A673 (cell line): ENCODE measurements around the gene TNFAIP8L1. TPM values are rescaled to one million over a fixed set of nuclear protein-coding genes. Genes with fewer than 3 reads are reported as not detected.

Source experiments
- BruUV-seq: library from RNA; stranded (reverse); fragments of 400-500 nt; replicated peaks from 2 replicates; lab custom pipeline; 2021; lab: Mats Ljungman, UMichigan
- CTCF ChIA-PET: fragments of 300-600 bp; sonication (Branson Sonifier 250); formaldehyde crosslinking; loops from one replicate; lab custom pipeline; 2022; ENCODE audit warnings: antibody characterized with exemption; lab: Charles Lee
- POLR2A ChIA-PET: fragments of 300-600 bp; sonication (Branson Sonifier 250); formaldehyde crosslinking; loops from one replicate; lab custom pipeline; 2022; ENCODE audit warnings: antibody characterized with exemption; ENCODE audit not compliant: low non-redundant PET; lab: Charles Lee
- DNase-seq: peaks from one replicate; pipeline ENCODE4 v3.0.0-alpha.2; 2015; ENCODE audit warnings: low spot score
- H3K27ac ChIP-seq: fragments of 200-600 bp; sonication (generic); 2 replicates; pipeline ENCODE4 v1.5.1; 2016; ENCODE audit warnings: mixed run types, low read depth, mild to moderate bottlenecking, mixed read lengths, antibody characterized with exemption, low read length; ENCODE audit not compliant: poor library complexity, severe bottlenecking
- H3K27me3 ChIP-seq: fragments of 200-600 bp; sonication (generic); replicated peaks from 2 replicates; pipeline ENCODE4 v1.6.1; 2017; ENCODE audit warnings: mixed run types, low read depth, mild to moderate bottlenecking, mixed read lengths, antibody characterized with exemption, low read length; ENCODE audit not compliant: insufficient read depth, poor library complexity
- H3K36me3 ChIP-seq: fragments of 200-600 bp; sonication (generic); 2 replicates; pipeline ENCODE4 v1.6.1; 2016; ENCODE audit warnings: mixed run types, mild to moderate bottlenecking, mixed read lengths, antibody characterized with exemption, low read length; ENCODE audit not compliant: insufficient read depth, poor library complexity, severe bottlenecking
- H3K4me1 ChIP-seq: fragments of 200-600 bp; sonication (generic); 2 replicates; pipeline ENCODE4 v1.6.1; 2017; ENCODE audit warnings: mixed run types, mild to moderate bottlenecking, mixed read lengths, antibody characterized with exemption, low read length; ENCODE audit not compliant: insufficient read depth, poor library complexity, severe bottlenecking
- H3K4me3 ChIP-seq: fragments of 200-600 bp; sonication (generic); 2 replicates; pipeline ENCODE4 v1.5.1; 2016; ENCODE audit warnings: low read depth, mixed run types, mild to moderate bottlenecking, mixed read lengths, low read length; ENCODE audit not compliant: poor library complexity, severe bottlenecking
- H3K9me3 ChIP-seq: fragments of 200-600 bp; sonication (generic); 2 replicates; pipeline ENCODE4 v1.6.1; 2016; ENCODE audit warnings: mixed run types, low read depth, mild to moderate bottlenecking, mixed read lengths, antibody characterized with exemption, low read length; ENCODE audit not compliant: poor library complexity, severe bottlenecking
- EZH2 ChIP-seq: fragments of 200-600 bp; sonication (generic); IDR thresholded peaks from 2 replicates; pipeline ENCODE4 v1.6.1; 2017; ENCODE audit warnings: borderline replicate concordance, low read depth, mild to moderate bottlenecking, mixed read lengths, antibody characterized with exemption, low read length; ENCODE audit not compliant: poor library complexity, severe bottlenecking
- intact Hi-C: fragments of 100-400 bp; cut with micrococcal nuclease; formaldehyde crosslinking; loops from one replicate; pipeline ENCODE4 v1.10.0; 2022; ENCODE audit not compliant: unreplicated experiment
- total RNA-seq: library from RNA; stranded (reverse); gene quantifications from 2 replicates; pipeline ENCODE4 v1.2.3, GENCODE V29; 2021
- TF ChIP-seq, protein P1 (sequence below): fragments of 300-800, 200-600 bp; sonication (generic); conservative IDR thresholded peaks from 2 replicates; pipeline ENCODE4 v1.5.1; 2017; ENCODE audit warnings: low read depth, mild to moderate bottlenecking, antibody characterized with exemption, low read length, moderate library complexity, mixed read lengths

Gene TNFAIP8L1
- total RNA-seq, 1 experiment from 2014 or later: 24.7 TPM

DNA sequence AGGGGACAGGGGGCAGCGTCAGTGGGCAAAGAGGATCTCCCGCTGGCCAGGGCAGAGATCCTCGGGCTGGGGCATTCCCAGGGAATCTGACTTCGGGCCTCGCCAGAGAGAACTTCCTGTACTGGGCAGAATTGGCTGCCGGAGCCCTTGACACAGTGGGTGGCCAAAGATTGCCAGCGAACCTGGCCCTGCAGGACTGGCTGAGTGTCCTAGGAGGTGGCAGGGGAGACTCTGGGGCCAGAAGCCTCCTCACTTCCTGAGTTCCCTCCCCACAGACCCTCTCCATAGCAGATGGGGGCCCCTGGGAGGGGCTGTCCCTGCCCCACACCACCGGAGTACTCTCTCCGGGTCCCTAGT lies 65.0 kb downstream of the TNFAIP8L1 start:
- intact Hi-C loops: no loop called here
- TF ChIP-seq, protein P1, sequence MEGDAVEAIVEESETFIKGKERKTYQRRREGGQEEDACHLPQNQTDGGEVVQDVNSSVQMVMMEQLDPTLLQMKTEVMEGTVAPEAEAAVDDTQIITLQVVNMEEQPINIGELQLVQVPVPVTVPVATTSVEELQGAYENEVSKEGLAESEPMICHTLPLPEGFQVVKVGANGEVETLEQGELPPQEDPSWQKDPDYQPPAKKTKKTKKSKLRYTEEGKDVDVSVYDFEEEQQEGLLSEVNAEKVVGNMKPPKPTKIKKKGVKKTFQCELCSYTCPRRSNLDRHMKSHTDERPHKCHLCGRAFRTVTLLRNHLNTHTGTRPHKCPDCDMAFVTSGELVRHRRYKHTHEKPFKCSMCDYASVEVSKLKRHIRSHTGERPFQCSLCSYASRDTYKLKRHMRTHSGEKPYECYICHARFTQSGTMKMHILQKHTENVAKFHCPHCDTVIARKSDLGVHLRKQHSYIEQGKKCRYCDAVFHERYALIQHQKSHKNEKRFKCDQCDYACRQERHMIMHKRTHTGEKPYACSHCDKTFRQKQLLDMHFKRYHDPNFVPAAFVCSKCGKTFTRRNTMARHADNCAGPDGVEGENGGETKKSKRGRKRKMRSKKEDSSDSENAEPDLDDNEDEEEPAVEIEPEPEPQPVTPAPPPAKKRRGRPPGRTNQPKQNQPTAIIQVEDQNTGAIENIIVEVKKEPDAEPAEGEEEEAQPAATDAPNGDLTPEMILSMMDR: no peak
- no peak for TF ChIP-seq EZH2
- Histone ChIP-seq H3K4me3 (no peak overlapping the region), H3K27me3 (no peaks in the 10 kb centered on the region), H3K36me3 (peaks cover 42% of the 10 kb centered on the region), H3K27ac (no peak overlapping the region), H3K9me3 (no peaks in the 10 kb centered on the region), H3K4me1 (no peaks in the 10 kb centered on the region)
- CTCF ChIA-PET: no interaction called here
- DNase-seq: no peak
- POLR2A ChIA-PET: no interaction called here
- no TSS peak for BruUV-seq

Other genes starting within 250 kb of the TNFAIP8L1 start
- gene SH3GL1, start 239.0 kb upstream of the TNFAIP8L1 start, total RNA-seq: 100 and 108 TPM in 2 replicates
- gene CHAF1A, start 236.9 kb upstream of the TNFAIP8L1 start, total RNA-seq: 115 and 119 TPM in 2 replicates
- gene UBXN6, start 181.7 kb upstream of the TNFAIP8L1 start, total RNA-seq: 49.1 and 56.1 TPM in 2 replicates
- 89.6 and 94.8 TPM in 2 replicates for gene HDGFL2, start 167.2 kb upstream of the TNFAIP8L1 start, total RNA-seq
- 1.0 and 1.3 TPM in 2 replicates for gene PLIN4, start 121.0 kb upstream of the TNFAIP8L1 start, total RNA-seq
- gene PLIN5, start 104.3 kb upstream of the TNFAIP8L1 start, total RNA-seq: 3.0 and 6.8 TPM in 2 replicates
- 0.20 TPM in 1 of 2 replicates, not detected in the other for gene LRG1, start 99.5 kb upstream of the TNFAIP8L1 start, total RNA-seq
- gene SEMA6B, start 79.8 kb upstream of the TNFAIP8L1 start, total RNA-seq: 9.2 and 12.2 TPM in 2 replicates
- gene MYDGF, start 30.8 kb downstream of the TNFAIP8L1 start, total RNA-seq: 128 TPM in 2 replicates
- 60.2 and 65.7 TPM in 2 replicates for gene DPP9, start 84.3 kb downstream of the TNFAIP8L1 start, total RNA-seq
- gene FEM1A, start 152.2 kb downstream of the TNFAIP8L1 start, total RNA-seq: 17.4 and 18.9 TPM in 2 replicates
- 5.6 and 7.0 TPM in 2 replicates for gene TICAM1, start 192.2 kb downstream of the TNFAIP8L1 start, total RNA-seq
- gene PLIN3, start 228.2 kb downstream of the TNFAIP8L1 start, total RNA-seq: 30.6 and 39.9 TPM in 2 replicates